ENCODE results near the gene SLC24A2.

SLC24A2 gene

DNA sequence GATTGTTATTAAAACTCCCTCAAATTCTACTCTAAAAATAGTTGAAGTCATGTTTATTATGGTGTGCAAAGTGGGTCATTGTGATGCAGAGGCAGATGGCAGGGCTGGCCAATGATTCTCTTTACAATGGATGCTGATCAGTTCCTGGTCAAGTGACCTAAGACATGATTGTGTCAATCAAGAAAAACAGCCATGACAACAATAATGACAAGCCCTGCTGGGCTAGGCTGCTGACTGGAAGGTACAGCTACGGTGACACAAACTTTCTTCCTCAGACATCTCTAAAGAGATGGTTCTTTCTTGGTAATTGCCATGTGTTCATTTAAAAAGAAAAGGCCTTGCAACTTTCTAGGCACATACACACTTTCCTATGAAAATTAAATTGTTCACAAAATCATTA, 3.6 kb downstream of the SLC24A2 start:
- CTCF ChIA-PET: no interaction called here
- TF ChIP-seq, protein P1, sequence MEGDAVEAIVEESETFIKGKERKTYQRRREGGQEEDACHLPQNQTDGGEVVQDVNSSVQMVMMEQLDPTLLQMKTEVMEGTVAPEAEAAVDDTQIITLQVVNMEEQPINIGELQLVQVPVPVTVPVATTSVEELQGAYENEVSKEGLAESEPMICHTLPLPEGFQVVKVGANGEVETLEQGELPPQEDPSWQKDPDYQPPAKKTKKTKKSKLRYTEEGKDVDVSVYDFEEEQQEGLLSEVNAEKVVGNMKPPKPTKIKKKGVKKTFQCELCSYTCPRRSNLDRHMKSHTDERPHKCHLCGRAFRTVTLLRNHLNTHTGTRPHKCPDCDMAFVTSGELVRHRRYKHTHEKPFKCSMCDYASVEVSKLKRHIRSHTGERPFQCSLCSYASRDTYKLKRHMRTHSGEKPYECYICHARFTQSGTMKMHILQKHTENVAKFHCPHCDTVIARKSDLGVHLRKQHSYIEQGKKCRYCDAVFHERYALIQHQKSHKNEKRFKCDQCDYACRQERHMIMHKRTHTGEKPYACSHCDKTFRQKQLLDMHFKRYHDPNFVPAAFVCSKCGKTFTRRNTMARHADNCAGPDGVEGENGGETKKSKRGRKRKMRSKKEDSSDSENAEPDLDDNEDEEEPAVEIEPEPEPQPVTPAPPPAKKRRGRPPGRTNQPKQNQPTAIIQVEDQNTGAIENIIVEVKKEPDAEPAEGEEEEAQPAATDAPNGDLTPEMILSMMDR (conservative IDR thresholded peaks at IDR 0.05; ENCODE audit: low read depth): no peak
- H3K27ac ChIP-seq: no peak overlapping the region
- no peak for DNase-seq (ENCODE audit: low spot score)
- POLR2A ChIA-PET (ENCODE audit: low non-redundant PET): no interaction called here

DNA sequence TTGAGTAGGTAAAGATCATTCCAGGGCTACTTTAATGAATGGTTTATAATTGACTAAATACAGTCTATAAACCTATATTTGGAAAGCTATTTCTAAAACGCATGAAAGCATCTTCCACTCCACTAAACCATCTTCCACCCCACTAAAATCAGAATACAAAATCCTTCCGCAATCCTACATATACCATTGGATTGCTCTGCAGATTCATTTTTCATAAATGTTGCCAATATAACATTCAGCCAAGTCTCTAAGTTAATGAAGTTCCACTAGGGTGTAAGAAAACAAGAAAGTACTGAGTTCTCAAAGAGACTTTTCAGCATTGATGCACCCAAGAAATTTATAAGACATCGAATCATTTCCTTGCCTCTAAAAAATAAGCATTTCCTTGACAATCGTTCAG, 4.7 kb downstream of the SLC24A2 start:
- ChIA-PET POLR2A (ENCODE audit: low non-redundant PET) (no interaction called here), CTCF (no interaction called here)
- DNase-seq (ENCODE audit: low spot score): no peak
- no peak overlapping the region for H3K27ac ChIP-seq
- TF ChIP-seq, protein P1 (conservative IDR thresholded peaks at IDR 0.05; ENCODE audit: low read depth): no peak

DNA sequence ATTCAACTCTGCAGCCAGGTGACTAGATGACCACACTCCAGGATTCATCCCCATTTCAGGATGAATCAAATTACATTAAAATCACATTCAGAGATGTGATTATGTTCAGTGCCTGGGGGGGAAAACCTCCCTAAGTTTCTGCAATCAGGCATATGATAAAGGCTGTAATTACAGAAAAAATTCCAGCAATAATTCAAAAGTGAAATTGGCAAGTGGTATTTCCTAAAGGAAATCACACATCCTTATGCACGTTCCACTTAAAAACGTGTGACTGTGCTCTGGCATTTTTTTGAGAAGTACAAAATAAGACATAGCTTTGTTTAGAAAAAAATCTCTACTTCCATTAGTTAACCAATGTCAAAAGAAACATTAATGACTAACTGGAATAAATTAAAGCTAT, 5.3 kb downstream of the SLC24A2 start:
- ChIA-PET CTCF (no interaction called here), POLR2A (ENCODE audit: low non-redundant PET) (no interaction called here)
- DNase-seq (ENCODE audit: low spot score): no peak
- no peak overlapping the region for H3K27ac ChIP-seq
- TF ChIP-seq, protein P1 (conservative IDR thresholded peaks at IDR 0.05; ENCODE audit: low read depth): no peak

DNA sequence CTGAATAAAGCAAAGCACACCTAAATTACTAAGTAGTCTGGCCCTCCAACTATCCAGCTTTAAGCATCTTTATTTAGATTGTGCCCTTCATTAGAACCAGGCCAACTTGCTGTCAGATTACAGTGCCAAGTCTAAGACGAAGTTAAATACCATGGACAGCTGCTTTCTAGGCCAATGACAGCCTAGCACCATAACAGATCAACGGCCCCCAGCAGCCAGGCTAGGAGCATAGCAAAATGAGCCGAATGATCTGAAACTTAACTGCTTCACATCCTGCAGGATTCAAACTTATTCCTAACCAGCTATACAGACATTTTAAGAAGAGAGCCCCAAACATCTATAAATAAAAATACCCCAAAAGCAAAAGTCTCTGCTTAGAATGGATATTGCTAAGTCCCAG, 6.8 kb downstream of the SLC24A2 start:
- ChIA-PET CTCF (no interaction called here), POLR2A (ENCODE audit: low non-redundant PET) (no interaction called here)
- H3K27ac ChIP-seq: no peak overlapping the region
- TF ChIP-seq, protein P1 (conservative IDR thresholded peaks at IDR 0.05; ENCODE audit: low read depth): no peak
- peak; percentile 5 for DNase-seq (ENCODE audit: low spot score)

- ChIA-PET POLR2A (ENCODE audit: low non-redundant PET) (no interaction called here), CTCF (no interaction called here)
- DNase-seq (ENCODE audit: low spot score): no peak
- TF ChIP-seq, protein P1 (conservative IDR thresholded peaks at IDR 0.05; ENCODE audit: low read depth): no peak
- no peak overlapping the region for H3K27ac ChIP-seq
Observed at GRCh38 chr9:19781240-19781639, 7.6 kb downstream of the SLC24A2 start.

- DNase-seq (ENCODE audit: low spot score): no peak
- no peak overlapping the region for H3K27ac ChIP-seq
- ChIA-PET POLR2A (ENCODE audit: low non-redundant PET) (no interaction called here), CTCF (interaction anchor here (0.6 kb wide), 2 partner anchors 1340 to 1519 kb away, joined by 4 to 5 read pairs; no protein-coding TSS in a partner anchor)
- TF ChIP-seq, protein P1 (conservative IDR thresholded peaks at IDR 0.05; ENCODE audit: low read depth): no peak
Observed at GRCh38 chr9:19771446-19771845, 17.4 kb downstream of the SLC24A2 start.

DNA sequence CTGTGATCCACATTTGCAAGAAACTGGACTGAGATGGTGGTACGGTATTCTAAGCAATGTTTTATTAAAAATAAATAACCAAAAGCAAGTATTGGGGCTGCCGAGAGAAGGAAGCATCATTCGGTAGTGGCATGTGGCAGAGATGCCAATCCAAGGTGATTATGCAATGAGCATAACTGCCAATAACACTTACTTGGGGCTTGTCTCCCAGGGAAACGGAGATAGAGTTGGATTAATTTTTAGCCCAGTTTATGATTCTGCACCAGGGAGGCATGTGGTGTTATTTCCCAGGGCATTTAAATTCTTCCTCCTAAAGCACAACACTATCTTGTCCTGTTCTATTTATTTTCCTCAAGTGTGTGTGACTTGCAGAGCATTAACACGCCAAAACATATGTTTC, 17.9 kb downstream of the SLC24A2 start:
- H3K27ac ChIP-seq: no peak overlapping the region
- no peak for DNase-seq (ENCODE audit: low spot score)
- ChIA-PET POLR2A (ENCODE audit: low non-redundant PET) (no interaction called here), CTCF (interaction anchor here (0.6 kb wide), 1 partner anchor 1340 kb away, joined by 4 read pairs; no protein-coding TSS in a partner anchor)
- TF ChIP-seq, protein P1 (conservative IDR thresholded peaks at IDR 0.05; ENCODE audit: low read depth): no peak
